ENCODE data around the gene AJAP1.

Gene AJAP1

GRCh38 chr1:4634156-4634792 is 20.1 kb upstream of the AJAP1 start:
- no peaks in the 10 kb centered on the region for H3K27me3 ChIP-seq (replicated peaks; ENCODE audit: control insufficient read depth, insufficient read depth, low read length)
- no peak for DNase-seq (ENCODE audit: extremely low read depth, insufficient read length)
- TF ChIP-seq CTCF (IDR thresholded peaks at IDR 0.05; ENCODE audit: insufficient read depth, low read length, poor library complexity, severe bottlenecking), result no peak

GRCh38 chr1:4634793-4635406 is 19.5 kb upstream of the AJAP1 start:
- Histone ChIP-seq H3K36me3 (ENCODE audit: control insufficient read depth, insufficient read depth, low read length) (no peaks in the 10 kb centered on the region), H3K27me3 (replicated peaks; ENCODE audit: control insufficient read depth, insufficient read depth, low read length) (no peaks in the 10 kb centered on the region), H3K4me3 (replicated peaks; ENCODE audit: low read depth, low read length) (no peak overlapping the region)
- no peak for TF ChIP-seq CTCF (IDR thresholded peaks at IDR 0.05; ENCODE audit: insufficient read depth, low read length, poor library complexity, severe bottlenecking)
- DNase-seq (ENCODE audit: extremely low read depth, insufficient read length), result no peak

More at GRCh38 chr1:4634156-4634792, 20.1 kb upstream of the AJAP1 start:
- Histone ChIP-seq H3K4me3 (replicated peaks; ENCODE audit: low read depth, low read length) (no peak overlapping the region), H3K36me3 (ENCODE audit: control insufficient read depth, insufficient read depth, low read length) (no peaks in the 10 kb centered on the region)

DNA sequence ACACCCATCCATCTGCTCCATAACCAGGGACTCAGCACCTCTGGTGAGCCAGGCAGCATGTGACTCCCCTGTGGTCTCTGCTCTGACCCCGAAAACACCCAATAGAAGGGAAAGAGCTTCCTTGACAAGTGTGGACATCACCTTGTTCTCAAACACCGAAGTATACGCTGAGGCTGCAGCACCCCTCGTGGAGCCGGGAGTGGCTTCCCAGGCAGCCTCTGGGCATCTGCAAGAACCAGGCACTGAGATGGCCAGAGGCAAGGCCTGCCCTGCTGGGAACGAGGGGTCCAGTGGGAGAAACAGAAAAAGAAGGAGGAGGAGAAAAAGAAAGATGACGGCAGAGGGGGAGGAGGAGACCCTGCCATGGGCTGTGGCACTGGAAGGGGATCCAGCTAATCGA is 18.2 kb upstream of the AJAP1 start:
- no peak for DNase-seq (ENCODE audit: extremely low read depth, insufficient read length)
- TF ChIP-seq CTCF (IDR thresholded peaks at IDR 0.05; ENCODE audit: insufficient read depth, low read length, poor library complexity, severe bottlenecking), result no peak
- H3K36me3 ChIP-seq (ENCODE audit: control insufficient read depth, insufficient read depth, low read length), result no peaks in the 10 kb centered on the region
- no peak overlapping the region for H3K4me3 ChIP-seq (replicated peaks; ENCODE audit: low read depth, low read length)
- H3K27me3 ChIP-seq (replicated peaks; ENCODE audit: control insufficient read depth, insufficient read depth, low read length), result no peaks in the 10 kb centered on the region

DNA sequence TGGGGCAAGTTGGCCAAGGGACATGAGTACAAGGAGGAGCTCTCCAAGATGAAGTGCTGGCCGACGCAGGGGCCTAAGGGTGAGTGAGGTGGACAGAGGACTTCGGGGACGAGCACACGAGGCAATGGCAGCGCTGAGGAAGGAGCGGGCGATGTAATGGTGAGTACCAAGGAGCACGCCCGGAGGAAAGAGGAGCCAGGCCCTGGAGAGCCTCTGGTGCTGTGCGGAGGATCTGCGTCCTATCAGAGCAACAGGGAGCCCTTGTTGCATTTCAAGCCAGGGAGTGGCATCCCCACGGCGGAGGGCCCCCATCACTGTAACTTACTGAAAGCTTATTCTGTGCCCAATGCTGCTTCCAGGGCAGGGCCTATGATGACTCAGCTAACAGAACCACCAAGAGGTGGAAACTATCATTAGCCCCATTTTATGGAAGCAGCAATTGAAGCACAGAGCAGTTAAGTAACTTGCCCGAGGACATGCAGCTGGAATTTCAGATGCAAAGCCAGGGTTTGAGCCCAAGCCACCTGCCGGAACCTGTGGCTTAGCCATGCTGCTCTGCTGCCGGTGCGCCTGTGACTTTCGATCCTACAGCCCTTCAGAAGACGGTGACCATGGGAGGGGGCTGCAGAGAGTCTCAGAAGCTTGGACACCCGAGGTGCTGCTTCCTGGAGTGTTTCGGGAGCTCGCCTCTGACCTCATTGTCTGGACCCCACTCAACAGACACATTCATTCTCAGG is 17.6 kb upstream of the AJAP1 start:
- TF ChIP-seq CTCF (IDR thresholded peaks at IDR 0.05; ENCODE audit: insufficient read depth, low read length, poor library complexity, severe bottlenecking), result no peak
- no peak for DNase-seq (ENCODE audit: extremely low read depth, insufficient read length)
- no peaks in the 10 kb centered on the region for H3K27me3 ChIP-seq (replicated peaks; ENCODE audit: control insufficient read depth, insufficient read depth, low read length)
- no peak overlapping the region for H3K4me3 ChIP-seq (replicated peaks; ENCODE audit: low read depth, low read length)
- no peaks in the 10 kb centered on the region for H3K36me3 ChIP-seq (ENCODE audit: control insufficient read depth, insufficient read depth, low read length)

DNA sequence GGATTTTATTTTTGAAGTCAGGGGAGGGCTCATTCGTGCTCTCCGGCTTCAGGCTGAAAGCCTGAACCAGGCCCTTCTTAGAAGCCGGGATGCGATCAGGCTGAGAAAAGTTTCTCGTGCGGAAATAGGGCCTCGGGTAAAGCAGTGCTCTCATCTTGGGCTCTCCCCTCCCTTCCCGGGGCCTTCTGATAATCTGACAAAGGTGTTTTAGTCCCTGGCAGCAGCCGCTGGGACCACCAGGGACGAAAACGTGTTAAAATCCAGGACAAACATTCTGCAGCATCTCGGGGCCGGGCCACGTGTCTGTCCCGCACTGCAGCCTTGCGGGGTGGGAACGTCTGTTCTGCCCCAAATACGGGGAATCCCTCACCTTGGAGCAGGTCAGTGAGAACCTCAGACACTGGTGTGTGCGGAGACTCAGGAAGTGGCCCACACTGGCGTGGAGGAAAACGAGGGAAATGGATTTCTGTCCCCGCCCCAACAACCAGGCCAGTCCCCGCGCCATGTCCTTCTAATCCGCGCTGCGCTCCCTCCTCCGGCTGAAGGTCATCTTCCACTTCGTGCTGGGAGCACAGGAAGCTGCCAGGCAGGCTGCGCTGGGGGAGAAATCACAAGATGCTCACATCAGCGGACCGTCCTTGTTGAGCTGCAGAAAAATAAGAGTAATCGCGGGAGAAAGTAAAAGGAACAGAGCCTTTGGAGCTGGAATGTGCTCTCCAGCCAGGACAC is 16.6 kb upstream of the AJAP1 start:
- no peak for TF ChIP-seq CTCF (IDR thresholded peaks at IDR 0.05; ENCODE audit: insufficient read depth, low read length, poor library complexity, severe bottlenecking)
- Histone ChIP-seq H3K36me3 (ENCODE audit: control insufficient read depth, insufficient read depth, low read length) (no peaks in the 10 kb centered on the region), H3K4me3 (replicated peaks; ENCODE audit: low read depth, low read length) (no peak overlapping the region), H3K27me3 (replicated peaks; ENCODE audit: control insufficient read depth, insufficient read depth, low read length) (no peaks in the 10 kb centered on the region)
- no peak for DNase-seq (ENCODE audit: extremely low read depth, insufficient read length)

Measured in GM06990 (cell line).